GM19468 (cell line): ENCODE data around the gene SESN3.
"Not testable (repeated sequence)": the region's sequence is repeated elsewhere in the genome, so short reads cannot be mapped to it uniquely, and the experiment has no call there.

Experiments
- ATAC-seq: cut with Tn5 transposase; IDR thresholded peaks from one replicate; pipeline ENCODE4 v1.9.1; 2021; ENCODE audit warnings: mild to moderate bottlenecking, moderate library complexity, moderate number of reproducible peaks; ENCODE audit not compliant: unreplicated experiment; ENCODE audit errors: extremely low read depth

SESN3 gene, protein sequence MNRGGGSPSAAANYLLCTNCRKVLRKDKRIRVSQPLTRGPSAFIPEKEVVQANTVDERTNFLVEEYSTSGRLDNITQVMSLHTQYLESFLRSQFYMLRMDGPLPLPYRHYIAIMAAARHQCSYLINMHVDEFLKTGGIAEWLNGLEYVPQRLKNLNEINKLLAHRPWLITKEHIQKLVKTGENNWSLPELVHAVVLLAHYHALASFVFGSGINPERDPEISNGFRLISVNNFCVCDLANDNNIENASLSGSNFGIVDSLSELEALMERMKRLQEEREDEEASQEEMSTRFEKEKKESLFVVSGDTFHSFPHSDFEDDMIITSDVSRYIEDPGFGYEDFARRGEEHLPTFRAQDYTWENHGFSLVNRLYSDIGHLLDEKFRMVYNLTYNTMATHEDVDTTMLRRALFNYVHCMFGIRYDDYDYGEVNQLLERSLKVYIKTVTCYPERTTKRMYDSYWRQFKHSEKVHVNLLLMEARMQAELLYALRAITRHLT

DNA sequence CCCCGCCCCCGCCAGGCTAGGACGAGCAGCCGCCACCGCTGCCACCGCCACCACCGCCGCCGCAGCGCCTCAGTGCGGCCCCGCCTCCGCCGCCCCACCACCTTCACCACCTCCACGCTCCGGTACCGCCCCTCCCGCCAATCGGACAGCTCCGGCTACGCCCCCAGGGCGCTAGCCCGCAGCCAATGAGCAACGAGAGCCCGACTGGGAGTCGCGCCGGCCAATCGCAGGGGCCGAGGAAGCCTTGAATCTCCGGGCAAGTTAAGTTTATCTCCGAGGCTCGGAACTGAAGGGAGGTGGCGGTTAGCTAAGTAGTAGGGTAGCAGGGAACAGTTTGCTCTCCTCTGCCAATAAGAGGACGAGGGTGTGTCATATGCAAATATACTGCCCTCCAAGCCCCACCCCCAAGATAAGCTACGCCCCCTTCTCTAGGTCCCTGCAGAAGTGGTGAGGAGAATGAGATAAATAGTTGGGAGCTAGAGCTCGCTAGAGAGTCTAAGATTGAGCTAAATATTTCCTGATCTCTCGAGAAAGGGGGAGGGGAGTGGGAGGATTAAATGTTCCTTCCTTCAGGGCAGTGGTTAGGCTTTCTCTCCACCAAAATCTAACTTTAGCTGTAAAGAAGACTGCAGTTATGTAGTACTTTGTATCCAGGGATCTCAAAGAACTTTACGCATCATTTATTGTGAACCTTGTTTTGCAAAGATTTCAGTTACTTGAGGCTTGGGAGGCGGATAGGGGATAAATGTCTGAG lies at the start of gene SESN3:
TSS of gene SESN3 (minus strand) at position 76 of the 754 bp plus-strand sequence. CDS start 342 bp downstream, outside the sequence.
- peak; percentile 96 for ATAC-seq

DNA sequence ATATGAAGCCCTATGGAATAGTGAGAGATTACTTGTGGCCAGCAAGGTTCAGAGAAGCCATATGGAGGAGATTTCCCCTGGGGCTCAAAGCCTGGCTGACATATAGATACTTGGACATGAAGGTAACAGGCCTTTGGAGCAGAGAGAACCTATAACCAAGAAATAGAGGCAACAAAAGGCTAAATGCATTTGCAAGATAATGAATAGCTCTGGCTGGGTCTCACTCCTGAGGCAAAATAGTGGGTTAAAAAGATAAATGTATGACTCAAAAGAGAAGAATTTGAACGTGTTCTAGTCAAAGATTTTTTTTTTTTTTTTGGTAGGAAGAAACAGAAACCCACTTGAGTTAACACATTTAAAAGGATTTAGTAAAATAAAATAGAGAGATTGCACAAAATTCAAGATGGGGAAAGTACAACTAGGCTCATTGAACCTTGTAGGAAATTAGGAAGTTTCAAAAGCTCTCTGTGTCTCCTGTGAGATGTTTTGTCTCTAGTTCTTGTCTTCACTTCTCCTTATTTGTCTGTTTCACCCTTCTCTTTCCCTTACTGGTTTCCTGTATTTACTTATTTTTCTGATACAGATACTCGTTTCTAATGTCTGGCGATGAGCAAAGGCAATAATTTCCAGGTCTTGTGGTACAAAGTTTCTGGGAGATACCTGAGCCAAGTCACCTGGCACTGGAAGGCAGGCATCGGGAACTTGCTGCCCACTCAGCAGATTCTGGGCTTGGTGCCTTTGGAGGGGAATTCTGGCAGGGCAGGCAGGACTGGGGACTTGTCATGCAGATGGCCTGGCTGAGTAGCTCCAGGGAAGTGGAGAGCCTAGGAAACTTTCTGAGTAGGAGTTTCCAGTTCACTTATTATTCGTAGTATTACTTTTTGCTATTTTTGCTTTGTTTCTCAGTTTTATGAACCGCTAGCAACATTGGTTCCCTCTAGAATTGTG lies 49.2 kb upstream of the SESN3 start:
- ATAC-seq = no peak

DNA sequence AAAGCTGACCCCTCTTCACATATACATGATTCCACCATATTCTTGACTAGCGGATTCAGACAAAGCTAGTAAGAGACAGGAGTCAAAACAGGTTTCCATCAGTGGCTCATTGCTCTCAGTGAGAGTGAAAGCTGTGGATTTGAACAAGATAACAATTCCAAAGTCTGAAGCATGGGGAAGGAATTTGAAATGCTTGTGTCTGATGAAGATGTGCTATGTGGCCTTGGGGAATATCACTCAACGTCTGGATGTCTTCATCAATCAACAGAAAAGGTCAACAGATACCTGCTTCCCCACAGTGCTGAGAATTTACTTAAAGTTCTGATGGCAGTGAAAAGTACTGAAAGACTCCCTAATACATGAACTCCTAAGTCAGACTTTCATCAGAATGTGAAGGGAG lies 46.9 kb upstream of the SESN3 start:
- no peak for ATAC-seq

DNA sequence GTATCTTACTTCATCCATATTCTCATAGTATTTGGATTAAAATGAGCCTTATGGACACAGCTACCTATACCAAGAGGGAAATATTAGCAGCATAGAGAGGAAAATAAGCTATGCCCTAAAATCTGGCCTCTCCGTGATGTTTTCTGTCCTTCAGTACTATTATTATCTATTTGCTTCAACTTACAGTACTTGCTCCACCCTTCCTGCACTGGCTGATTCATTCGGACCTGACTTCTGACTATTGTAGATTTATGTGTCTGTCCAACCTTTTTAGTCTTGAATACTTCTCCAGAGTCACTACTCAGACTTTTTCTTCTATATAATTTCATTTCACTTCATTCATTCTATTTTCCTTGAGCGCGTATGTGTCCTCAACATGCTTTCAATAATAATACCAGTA lies 45.1 kb upstream of the SESN3 start:
- ATAC-seq = no peak

DNA sequence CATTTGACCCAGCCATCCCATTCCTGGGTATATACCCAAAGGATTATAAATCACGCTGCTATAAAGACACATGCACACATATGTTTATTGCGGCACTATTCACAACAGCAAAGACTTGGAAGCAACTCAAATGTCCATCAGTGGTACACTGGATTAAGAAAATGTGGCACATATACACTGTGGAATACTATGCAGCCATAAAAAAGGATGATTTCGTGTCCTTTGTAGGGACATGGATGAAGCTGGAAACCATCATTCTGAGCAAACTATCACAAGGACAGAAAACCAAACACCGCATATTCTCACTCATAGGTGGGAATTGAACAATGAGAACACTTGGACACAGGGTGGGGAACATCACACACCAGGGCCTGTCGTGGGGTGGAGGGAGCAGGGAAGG lies 42.6 kb upstream of the SESN3 start:
- not testable (repeated sequence) for ATAC-seq

DNA sequence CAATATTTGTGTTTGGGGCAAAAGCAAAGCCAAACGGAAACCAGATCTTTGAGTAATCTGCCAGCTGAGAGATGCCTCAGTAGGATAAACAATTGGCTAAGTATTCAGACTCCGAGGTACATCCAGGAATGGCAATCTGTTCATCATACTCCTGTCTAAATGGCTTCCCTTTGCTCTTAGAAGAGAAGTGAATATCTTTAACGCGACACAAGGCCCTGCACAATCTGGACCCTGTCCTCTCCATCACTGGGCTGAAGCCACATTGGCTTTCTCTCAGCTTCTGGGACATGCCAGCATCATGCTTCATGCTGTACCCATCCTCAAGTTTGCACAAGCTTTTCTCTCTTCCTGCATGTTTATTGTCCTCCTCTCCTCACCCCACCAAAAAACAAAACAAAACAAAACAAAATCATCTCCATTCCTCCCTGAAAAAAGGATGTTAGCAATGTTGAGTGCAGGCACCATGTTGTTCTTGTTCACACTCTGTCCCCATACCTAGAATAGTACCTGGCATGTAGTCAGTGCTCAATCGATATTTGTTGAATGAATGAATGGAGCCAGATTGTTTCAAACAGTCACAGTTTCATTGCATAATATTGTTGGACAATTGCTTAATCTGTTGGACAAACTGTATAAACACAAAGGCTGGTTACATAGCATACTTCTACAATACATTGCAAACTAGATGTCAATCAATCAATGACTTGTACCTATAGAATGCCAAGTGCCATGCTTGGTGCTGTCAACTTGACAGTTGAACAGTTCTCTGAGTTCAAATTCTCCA lies 38.2 kb upstream of the SESN3 start:
- ATAC-seq = no peak

DNA sequence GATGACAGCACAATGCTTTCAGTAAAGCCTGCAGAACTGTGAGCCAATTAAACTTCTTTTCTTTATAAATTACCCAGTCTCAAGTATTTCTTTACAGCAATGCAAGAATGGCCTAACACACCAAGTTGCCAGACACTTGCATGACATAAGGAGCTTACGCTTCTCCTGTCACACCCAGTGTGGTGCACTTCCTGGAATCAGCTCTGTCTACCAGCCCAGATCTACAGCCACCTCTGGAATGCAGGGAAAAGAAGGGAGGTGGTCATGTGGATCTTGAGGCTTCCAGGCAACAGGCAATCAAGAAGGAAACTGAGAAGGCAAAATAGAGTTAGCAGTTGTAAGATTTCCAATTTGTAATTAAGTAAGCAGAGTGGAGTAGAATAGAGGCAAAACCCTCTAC lies 37.4 kb upstream of the SESN3 start:
- ATAC-seq = no peak

DNA sequence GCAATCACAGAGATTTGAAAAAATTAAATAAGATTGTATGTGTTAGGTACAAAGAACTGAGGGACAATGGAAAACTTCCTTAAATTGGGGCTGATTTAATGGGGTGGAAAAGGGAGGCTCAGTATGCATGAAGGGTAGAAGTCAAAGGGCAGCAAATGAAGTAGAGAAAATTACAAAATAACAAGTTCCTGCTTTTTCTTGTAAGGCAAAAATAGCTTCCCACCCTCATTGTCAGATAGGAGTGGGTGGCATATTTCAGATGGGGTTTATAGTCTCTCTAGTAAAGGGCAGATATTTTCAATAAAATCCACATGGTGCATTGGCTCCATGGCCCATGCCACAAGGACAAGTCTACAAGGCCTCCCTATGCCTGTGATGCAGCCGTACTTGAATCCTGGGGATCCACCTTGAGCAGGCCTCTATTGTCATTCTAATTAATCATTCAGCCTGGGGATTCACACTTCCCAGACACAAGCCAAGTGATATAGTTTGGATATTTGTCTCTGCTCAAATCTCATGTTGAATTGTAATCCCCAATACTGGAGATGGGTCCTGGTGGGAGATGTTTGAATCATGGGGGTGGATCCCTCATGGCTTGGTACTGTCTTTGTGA lies 36.7 kb upstream of the SESN3 start:
- ATAC-seq = no peak

DNA sequence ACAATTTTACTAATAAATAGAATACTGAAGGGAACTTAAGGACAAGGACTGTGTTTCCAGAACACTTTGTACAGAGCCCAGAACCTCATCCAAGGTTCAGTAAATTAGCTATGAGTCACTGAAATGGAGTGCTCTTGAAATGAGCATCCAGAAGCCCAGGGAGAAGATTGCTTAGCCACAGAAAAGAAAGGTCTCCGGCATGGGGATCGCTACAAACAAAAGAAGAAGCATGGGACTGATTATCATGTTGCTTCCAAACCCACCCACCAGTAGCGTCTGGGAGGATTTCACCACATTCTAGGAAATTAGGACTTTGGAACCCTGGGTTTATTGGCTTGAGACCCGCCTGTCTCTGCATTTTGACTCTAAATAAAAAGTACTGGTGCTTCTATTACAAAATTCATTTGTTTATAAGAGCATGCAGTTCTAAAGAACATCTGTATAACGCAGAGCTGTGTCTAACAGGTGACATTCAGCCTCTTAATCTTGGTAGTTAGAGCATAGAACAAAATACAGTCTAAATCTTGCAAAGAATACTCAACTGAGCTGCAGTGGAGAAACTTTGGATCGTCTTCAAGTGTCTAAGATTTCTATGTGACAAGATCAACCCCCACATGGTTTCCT lies 35.9 kb upstream of the SESN3 start:
- no peak for ATAC-seq

DNA sequence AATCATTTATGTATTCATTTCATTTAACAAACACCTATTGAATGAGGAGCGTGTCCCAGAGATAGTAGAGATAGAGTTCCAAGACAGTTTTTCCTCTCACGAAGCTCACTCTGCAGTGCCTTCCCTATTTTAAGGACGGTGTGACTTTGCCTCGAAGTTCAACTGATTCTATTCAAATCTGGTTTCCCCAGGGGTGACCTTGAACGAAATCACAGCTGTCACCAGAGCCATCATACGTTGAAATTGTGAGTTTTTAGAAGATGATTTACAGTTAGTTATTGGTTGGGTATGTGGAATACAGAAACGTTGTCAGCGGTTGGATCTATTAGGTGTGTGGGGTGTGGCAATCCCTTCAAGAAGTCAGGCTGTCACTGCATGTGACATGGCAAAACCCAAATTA lies 33.9 kb upstream of the SESN3 start:
- ATAC-seq = no peak

DNA sequence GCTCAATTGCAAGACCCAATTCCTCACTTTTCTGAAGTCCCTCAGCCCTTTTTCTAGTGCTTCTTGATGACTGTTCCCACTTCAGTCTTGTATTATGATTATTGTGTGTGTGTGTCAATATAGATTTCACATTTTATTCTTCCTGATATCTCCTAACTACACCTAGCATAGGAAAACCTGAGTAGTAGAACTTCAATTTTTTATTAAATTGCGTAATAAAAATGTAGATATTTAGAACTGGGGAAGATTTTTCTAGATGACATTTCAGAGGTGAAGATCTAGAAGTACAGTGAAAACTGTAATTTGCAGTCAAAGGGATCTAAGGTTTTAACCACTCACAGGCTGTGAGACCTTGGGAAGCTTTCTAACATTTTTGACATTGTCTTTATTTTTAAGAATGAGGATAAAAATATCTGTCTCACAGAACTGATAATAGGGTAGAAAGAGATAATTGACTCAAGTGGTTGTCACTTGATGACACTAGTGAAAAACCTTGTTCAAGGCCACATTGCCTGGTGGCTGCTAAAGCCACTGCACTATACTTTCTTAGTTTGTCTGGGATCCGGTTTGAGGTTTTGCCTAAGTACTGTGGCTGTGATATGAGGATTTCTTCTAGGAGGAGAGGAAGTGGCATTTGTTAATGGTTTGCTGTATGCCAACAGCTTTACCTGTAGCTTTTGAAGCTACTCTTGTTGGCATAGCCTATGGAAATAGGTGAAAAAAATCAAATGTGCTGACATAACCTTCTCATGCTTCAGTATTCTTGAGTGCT lies 32.2 kb upstream of the SESN3 start:
- ATAC-seq = no peak

DNA sequence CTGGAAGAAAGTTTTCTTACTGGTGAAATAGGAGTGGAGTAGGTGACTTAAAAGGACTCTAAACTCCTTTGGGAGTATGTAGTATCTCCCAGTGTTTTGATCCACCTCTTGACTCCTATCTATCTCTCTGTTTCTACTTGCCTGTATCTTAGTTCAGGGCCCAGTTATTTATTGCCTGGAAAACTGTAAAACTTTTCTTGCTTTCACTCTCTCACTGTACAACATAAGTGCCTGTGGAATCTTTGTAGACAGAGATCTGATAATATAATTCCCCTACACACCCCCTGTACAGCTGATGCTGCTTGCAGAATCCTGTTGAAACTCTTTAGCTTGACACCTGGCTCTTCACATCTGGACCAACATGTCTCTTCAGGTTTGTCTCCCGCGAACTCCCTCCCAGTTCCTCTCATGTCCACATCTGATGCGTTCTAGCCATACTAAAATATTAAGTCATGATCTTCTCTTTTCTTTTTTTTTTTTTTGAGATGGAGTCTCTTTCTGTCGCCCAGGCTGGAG lies 26.5 kb upstream of the SESN3 start:
- no peak for ATAC-seq

DNA sequence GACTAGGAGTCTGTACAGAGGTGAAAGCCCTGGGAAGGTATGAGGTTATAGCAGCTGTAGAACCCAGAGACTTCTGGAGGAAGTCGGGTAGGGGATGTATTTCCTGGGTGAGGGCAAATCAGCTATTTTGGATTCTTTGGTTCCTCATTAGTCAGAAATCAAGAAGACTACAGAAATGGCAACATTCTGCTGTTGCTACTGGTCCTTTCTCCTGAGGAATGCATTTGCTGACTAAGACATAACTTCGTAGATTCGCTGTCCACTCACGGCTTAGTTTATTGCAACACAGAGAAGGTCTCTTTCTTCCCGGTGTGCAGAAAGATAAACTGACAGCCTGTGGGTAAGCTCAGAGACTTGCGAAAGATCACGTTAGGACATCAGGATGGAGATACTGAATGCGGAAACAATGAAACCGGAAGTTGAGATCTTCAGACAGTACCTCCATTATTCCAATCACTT lies 25.3 kb upstream of the SESN3 start:
- no peak for ATAC-seq

DNA sequence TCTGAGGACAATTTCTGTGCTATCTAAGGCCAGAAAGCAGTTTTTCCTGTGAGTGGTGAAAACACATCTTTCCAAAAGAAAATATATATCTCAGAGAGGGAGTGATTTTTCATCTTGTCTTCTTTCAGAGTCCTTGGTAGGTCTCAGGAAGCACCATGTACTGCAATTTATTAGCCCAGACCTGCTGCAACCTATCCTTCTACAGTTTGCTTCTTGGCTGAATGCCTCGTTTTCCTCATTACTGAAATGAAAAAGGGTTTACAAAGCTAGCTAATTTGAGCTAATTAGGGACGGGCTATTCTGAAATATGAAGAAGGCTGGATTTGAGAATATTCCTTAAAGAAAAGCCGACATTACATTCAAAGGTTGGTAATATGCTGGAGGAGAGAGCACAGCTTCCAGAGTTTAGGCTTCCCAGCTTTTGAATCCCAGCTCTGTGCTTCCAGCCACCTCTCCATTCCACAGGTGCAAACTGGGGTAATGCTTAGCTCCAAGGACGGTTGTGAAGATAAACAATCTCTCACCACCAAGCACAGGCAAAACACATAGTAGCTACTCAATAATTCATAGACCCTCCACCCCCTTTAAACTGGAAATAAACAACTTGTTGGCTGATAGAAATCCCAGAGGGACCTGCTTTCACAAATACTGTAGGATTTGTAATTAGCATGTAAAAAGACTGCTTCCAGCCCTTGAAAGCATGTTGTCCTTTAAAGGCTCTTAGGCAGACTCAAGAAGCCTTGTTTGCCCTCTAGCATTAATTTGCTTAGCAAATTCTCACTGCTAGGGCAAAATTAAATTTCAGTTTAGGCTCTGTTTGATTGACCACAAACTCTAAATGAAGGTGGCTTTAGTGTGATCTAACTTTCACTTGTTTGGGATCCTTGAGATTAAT lies 24.5 kb upstream of the SESN3 start:
- no peak for ATAC-seq

DNA sequence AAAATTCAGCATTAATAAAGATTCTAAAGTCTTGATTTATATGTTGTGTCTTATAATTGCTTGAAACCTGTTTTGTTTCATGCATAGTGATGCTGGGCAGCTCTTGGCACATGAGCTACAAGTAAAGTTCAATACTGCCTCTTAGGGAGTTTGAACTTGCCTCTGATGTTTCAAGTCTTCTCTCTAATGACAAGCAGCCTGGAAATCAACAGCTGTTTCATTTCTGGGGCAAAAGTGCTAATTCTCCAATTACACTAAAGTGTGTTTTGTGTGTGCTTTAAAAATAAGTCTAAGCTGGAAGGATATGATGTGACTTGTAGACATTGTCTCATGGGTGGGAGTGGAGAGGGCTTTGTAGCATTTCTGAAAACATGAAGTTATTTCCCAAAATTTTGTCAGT lies 23.7 kb upstream of the SESN3 start:
- no peak for ATAC-seq

DNA sequence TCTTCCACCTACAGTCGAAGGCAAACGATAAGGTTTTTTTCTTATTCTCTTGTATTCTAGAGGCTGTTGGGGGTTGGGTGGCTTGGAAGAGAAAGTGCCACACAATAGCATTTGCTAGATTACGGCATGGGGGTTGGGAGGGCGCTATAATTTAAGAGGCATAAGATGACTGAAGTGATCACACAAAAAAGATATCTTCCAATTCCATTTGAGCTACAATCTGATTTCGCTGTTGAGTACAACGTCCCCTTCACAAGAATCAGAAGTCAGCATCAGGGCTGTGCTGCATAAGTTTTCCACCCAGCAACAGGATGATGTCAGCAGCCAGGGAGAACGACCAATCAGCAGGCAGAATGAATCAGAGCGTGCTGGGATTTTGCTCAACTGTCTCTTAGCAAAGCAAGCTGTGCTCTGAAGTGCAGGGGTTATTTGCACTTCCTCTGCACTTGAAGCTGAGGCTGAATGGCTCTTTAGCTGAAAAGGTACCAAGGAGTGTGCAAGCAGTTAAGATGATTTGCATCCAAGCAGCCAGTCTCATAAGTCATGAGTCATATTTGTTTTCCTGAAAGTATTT lies 23.2 kb upstream of the SESN3 start:
- ATAC-seq = peak; percentile 96
